H1 (cell line): ENCODE data around the gene AKR1C1. TPM values are rescaled to one million over a fixed set of nuclear protein-coding genes. Genes with fewer than 3 reads are reported as not detected.
"Not testable (repeated sequence)": the region's sequence is repeated elsewhere in the genome, so short reads cannot be mapped to it uniquely, and the experiment has no call there.

ENCODE experiments used
- CTCF ChIA-PET: fragments of 300-600 bp; sonication (Branson Sonifier 250); formaldehyde crosslinking; loops from one replicate; lab custom pipeline; 2021; ENCODE audit not compliant: partially characterized antibody; lab: Charles Lee
- POLR2A ChIA-PET: fragments of 300-600 bp; sonication (Branson Sonifier 250); formaldehyde crosslinking; loops from one replicate; lab custom pipeline; 2021; ENCODE audit warnings: inconsistent platforms; ENCODE audit not compliant: partially characterized antibody; lab: Charles Lee
- DNase-seq, 2 experiments: peaks; one replicate each; pipeline versions ENCODE4 v3.0.0 to v3.0.0-alpha.2; 2010 to 2022; ENCODE audit warnings: low spot score in 2 of 2, low read depth in 1 of 2, mixed read lengths in 1 of 2
- FAIRE-seq: peaks from 2 replicates; lab custom pipeline; 2011; peaks lifted over from hg19 to GRCh38; lab: Jason Lieb, UNC
- H2AFZ ChIP-seq: 2 replicates; pipeline ENCODE4 v1.8.1; 2012; ENCODE audit warnings: low read length, inconsistent platforms
- H2AK5ac ChIP-seq: 2 replicates; pipeline ENCODE4 v1.6.1; 2013; ENCODE audit warnings: low read depth, low read length
- H2BK120ac ChIP-seq: replicated peaks from 2 replicates; pipeline ENCODE3; 2013; ENCODE audit warnings: low read depth, low read length, inconsistent platforms
- H2BK12ac ChIP-seq: 2 replicates; pipeline ENCODE4 v1.6.1; 2013; ENCODE audit warnings: low read depth, low read length
- H2BK15ac ChIP-seq: 2 replicates; pipeline ENCODE4 v1.6.1; 2013; ENCODE audit warnings: low read length
- H2BK20ac ChIP-seq: 2 replicates; pipeline ENCODE4 v1.6.1; 2013; ENCODE audit warnings: low read length
- H2BK5ac ChIP-seq: 2 replicates; pipeline ENCODE4 v1.6.1; 2013; ENCODE audit warnings: low read depth, low read length
- H3K14ac ChIP-seq: 2 replicates; pipeline ENCODE4 v1.6.1; 2013; ENCODE audit warnings: inconsistent platforms; ENCODE audit not compliant: insufficient read length
- H3K18ac ChIP-seq: 2 replicates; pipeline ENCODE4 v1.6.1; 2013; ENCODE audit warnings: low read length; ENCODE audit errors: extremely low read depth
- H3K23ac ChIP-seq: 2 replicates; pipeline ENCODE4 v1.6.1; 2013; ENCODE audit warnings: inconsistent platforms; ENCODE audit not compliant: insufficient read length
- H3K23me2 ChIP-seq: 2 replicates; pipeline ENCODE4 v1.6.1; 2013; ENCODE audit warnings: low read depth, low read length
- H3K27ac ChIP-seq: 2 replicates; pipeline ENCODE4 v1.6.1; 2011; ENCODE audit warnings: low read depth, low read length, inconsistent platforms
- H3K27me3 ChIP-seq, 4 experiments: replicated peaks in 1 of 4; 1 replicate in 1 of 4; 2 replicates in 3 of 4; pipeline versions ENCODE4 v1.6.1 to v1.8.1; 2011 to 2013; ENCODE audit warnings: low read length in 3 of 4, mild to moderate bottlenecking in 3 of 4, inconsistent platforms in 2 of 4, mixed read lengths in 2 of 4, moderate library complexity in 1 of 4; ENCODE audit not compliant: control insufficient read depth in 3 of 4, insufficient read depth in 3 of 4; ENCODE audit errors: extremely low read depth in 1 of 4
- H3K36me3 ChIP-seq, 4 experiments: 2 replicates each; pipeline versions ENCODE4 v1.6.1 to v1.8.1; 2011 to 2013; ENCODE audit warnings: mild to moderate bottlenecking in 4 of 4, low read length in 3 of 4, moderate library complexity in 2 of 4, control low read depth in 1 of 4, inconsistent platforms in 1 of 4; ENCODE audit not compliant: insufficient read depth in 4 of 4, control insufficient read depth in 2 of 4
- H3K4ac ChIP-seq: replicated peaks from 2 replicates; pipeline ENCODE3; 2013; ENCODE audit warnings: low read length, low read depth, mixed read lengths, inconsistent platforms; ENCODE audit not compliant: insufficient read length
- H3K4me1 ChIP-seq, 4 experiments: replicated peaks in 1 of 4; 1 replicate in 1 of 4; 2 replicates in 3 of 4; pipeline versions ENCODE4 v1.6.1 to v1.8.1; 2011 to 2013; ENCODE audit warnings: low read length in 3 of 4, inconsistent platforms in 2 of 4, mixed read lengths in 1 of 4; ENCODE audit not compliant: insufficient read depth in 4 of 4, control insufficient read depth in 3 of 4
- H3K4me2 ChIP-seq, 2 experiments: 2 replicates each; pipeline versions ENCODE4 v1.6.1 to v1.8.1; 2011 to 2013; ENCODE audit warnings: low read depth in 2 of 2, low read length in 2 of 2, control low read depth in 1 of 2, inconsistent platforms in 1 of 2, mild to moderate bottlenecking in 1 of 2; ENCODE audit not compliant: insufficient read depth in 1 of 2
- H3K4me3 ChIP-seq, 4 experiments: fragments of 200-600, 300-600 bp in 1 of 4; sonication (generic), shearing (Covaris generic), sonication (Bioruptor Twin) in 1 of 4; 2 replicates each; pipeline versions ENCODE4 v1.5.1 to v1.8.1; 2011 to 2016; ENCODE audit warnings: low read length in 4 of 4, low read depth in 3 of 4, control low read depth in 2 of 4, inconsistent platforms in 2 of 4, mild to moderate bottlenecking in 2 of 4, mixed read lengths in 1 of 4, moderate library complexity in 1 of 4; ENCODE audit not compliant: insufficient read depth in 2 of 4; ENCODE audit errors: extremely low read depth in 1 of 4
- H3K56ac ChIP-seq: replicated peaks from 2 replicates; pipeline ENCODE3; 2013; ENCODE audit warnings: low read depth, mild to moderate bottlenecking, mixed read lengths, low read length, inconsistent platforms; ENCODE audit not compliant: insufficient read length
- H3K79me1 ChIP-seq: 2 replicates; pipeline ENCODE4 v1.6.1; 2013; ENCODE audit warnings: low read depth, low read length, control low read depth
- H3K79me2 ChIP-seq, 2 experiments: 2 replicates each; pipeline versions ENCODE4 v1.6.1 to v1.8.1; 2012 to 2013; ENCODE audit warnings: low read length in 2 of 2, mild to moderate bottlenecking in 2 of 2, inconsistent platforms in 1 of 2; ENCODE audit not compliant: insufficient read depth in 2 of 2, control insufficient read depth in 1 of 2
- H3K9ac ChIP-seq, 4 experiments: replicated peaks in 1 of 4; 1 replicate in 1 of 4; 2 replicates in 3 of 4; pipeline versions ENCODE4 v1.6.1 to v1.8.1; 2011 to 2013; ENCODE audit warnings: low read depth in 3 of 4, low read length in 3 of 4, control low read depth in 2 of 4, mild to moderate bottlenecking in 2 of 4, moderate library complexity in 2 of 4, inconsistent platforms in 1 of 4; ENCODE audit errors: extremely low read depth in 1 of 4
- H3K9me3 ChIP-seq, 2 experiments: 2 replicates each; pipeline versions ENCODE4 v1.6.1 to v1.8.1; 2012 to 2013; ENCODE audit warnings: mild to moderate bottlenecking in 2 of 2, moderate library complexity in 2 of 2, control low read depth in 1 of 2, inconsistent platforms in 1 of 2, low read depth in 1 of 2, low read length in 1 of 2, mixed read lengths in 1 of 2; ENCODE audit not compliant: insufficient read depth in 2 of 2
- H4K20me1 ChIP-seq, 2 experiments: replicated peaks in 1 of 2; 2 replicates each; pipeline versions ENCODE3 to v1.8.1; 2011 to 2013; ENCODE audit warnings: inconsistent platforms in 2 of 2, low read length in 2 of 2, mild to moderate bottlenecking in 1 of 2; ENCODE audit not compliant: insufficient read depth in 2 of 2, control insufficient read depth in 1 of 2
- H4K5ac ChIP-seq: 2 replicates; pipeline ENCODE4 v1.6.1; 2013; ENCODE audit warnings: low read length, low read depth, mixed read lengths, inconsistent platforms; ENCODE audit not compliant: insufficient read length
- H4K8ac ChIP-seq: 2 replicates; pipeline ENCODE4 v1.8.0; 2013; ENCODE audit warnings: mild to moderate bottlenecking, moderate library complexity, low read length, inconsistent platforms; ENCODE audit not compliant: insufficient read depth; ENCODE audit errors: extremely low read depth
- H4K91ac ChIP-seq: replicated peaks from 2 replicates; pipeline ENCODE3; 2013; ENCODE audit warnings: low read length, mixed read lengths, inconsistent platforms; ENCODE audit not compliant: insufficient read length
- WGBS, 2 experiments: shearing (Covaris generic) in 1 of 2; methylation state at CpG; one replicate each; pipeline versions ENCODE4 v1.1.6 to v1.1.7; 2013 to 2015; ENCODE audit warnings: low lambda C conversion rate in 2 of 2, mixed read lengths in 2 of 2, inconsistent platforms in 1 of 2, low coverage in 1 of 2, missing lambda C conversion rate in 1 of 2; ENCODE audit not compliant: insufficient replicate concordance in 2 of 2, insufficient coverage in 1 of 2, insufficient read length in 1 of 2; ENCODE audit errors: extremely low coverage in 1 of 2, missing lambda C conversion rate in 1 of 2; 5-methylcytosine and 5-hydroxymethylcytosine counted together
- polyA plus RNA-seq, 7 experiments: library from polyadenylated mRNA; depleted of rRNA in 3 of 7; stranded (reverse) in 5 of 7; unstranded in 2 of 7; fragments of >200 nt in 5 of 7; fragments of 200-250 nt in 2 of 7; gene quantifications; 1 replicate in 5 of 7; 2 replicates in 1 of 7; 4 replicates in 1 of 7; pipeline versions ENCODE4 v1.2.1 to v1.2.3, GENCODE V29; 2011 to 2013; ENCODE audit warnings: missing spikeins in 2 of 7, mixed read lengths in 2 of 7
- total RNA-seq: library from RNA; stranded (reverse); fragmentation: NEBNext Ultra II Directional; extraction: Animal tissue kit (Norgen Biotek cat#: 25700); gene quantifications from 2 replicates; pipeline ENCODE4 v1.2.1, GENCODE V29; 2021

Gene AKR1C1
- total and polyA plus RNA-seq, 2 of the 8 experiments (the other 6 are each of a cell fraction or from before 2014, with no cell fraction given): 1.4 to 2.1 TPM

- FAIRE-seq: peak; percentile 98
- H3K4me1 ChIP-seq, H3K9me3 ChIP-seq, H4K20me1 ChIP-seq, H3K4me2 ChIP-seq, H4K91ac ChIP-seq, H3K18ac ChIP-seq, H3K27ac ChIP-seq, H2BK120ac ChIP-seq, H3K27me3 ChIP-seq, H3K4ac ChIP-seq, H3K9ac ChIP-seq, H3K4me3 ChIP-seq, H3K23ac ChIP-seq, H2BK20ac ChIP-seq, H2AFZ ChIP-seq, H3K79me1 ChIP-seq, H3K14ac ChIP-seq, DNase-seq, POLR2A ChIA-PET, H2AK5ac ChIP-seq, H3K79me2 ChIP-seq, H3K56ac ChIP-seq, H4K8ac ChIP-seq, H2BK15ac ChIP-seq, H4K5ac ChIP-seq, H3K23me2 ChIP-seq, H2BK5ac ChIP-seq, H3K36me3 ChIP-seq, H2BK12ac ChIP-seq: not testable (repeated sequence)
- CTCF ChIA-PET: interaction anchor here (2.3 kb wide), 1 partner anchor 21 kb away, joined by 11 read pairs; no protein-coding TSS in a partner anchor
- WGBS, 2 experiments: 78% methylated on average over 9 of the region's 10 CpGs; no CpG with 5 or more reads in 1 of the 2 experiments
Measured at GRCh38 chr10:5003127-5004029, 40.2 kb downstream of the AKR1C1 start, which contains the start of gene AKR1C2. Gene AKR1C2, minus strand, starts transcription at chr10:5003857. Its CDS starts 22 bp downstream, at chr10:5003835.
